ENCODE measurements around the gene SHROOM2. TPM values are rescaled to one million over a fixed set of nuclear protein-coding genes. Genes with fewer than 3 reads are reported as not detected.

The SHROOM2 gene
- 38.8 TPM for total RNA-seq

GRCh38 chrX:9785944-9786797 is at the start of gene SHROOM2:
TSS of gene SHROOM2 (plus strand) at chrX:9786429. CDS start at chrX:9786546, 117 bp downstream.

GRCh38 chrX:9765737-9766097 is 20.5 kb upstream of the SHROOM2 start, which contains the start of gene GPR143:
TSS of gene GPR143 (minus strand) at chrX:9765847. CDS start at chrX:9765817, 30 bp downstream.

GRCh38 chrX:9966775-9967408 is 180.7 kb downstream of the SHROOM2 start, which contains the start of gene CLDN34:
TSS of gene CLDN34 (plus strand) at chrX:9967358. CDS start at chrX:9967358, 0 bp downstream.

Small RNA genes within 50 kb of the gene (small RNA-seq; reads per million reads assigned to genes)
- not detected for gene RF00019

Other genes with a start within 250 kb of the SHROOM2 start
- 3.9 TPM for gene GPR143, start 20.6 kb upstream of the SHROOM2 start, total RNA-seq
- not detected for gene CLDN34, start 180.9 kb downstream of the SHROOM2 start, total RNA-seq